K562 (cell line): Measurements from ENCODE around the gene SDR42E2. TPM values are rescaled to one million over a fixed set of nuclear protein-coding genes. Genes with fewer than 3 reads are reported as not detected.
A peak's percentile ranks its signal among the peaks of the same experiment; 100 is the strongest.

ENCODE experiments used
- BCOR ChIP-seq: fragments of 450-650 bp; IDR thresholded peaks from 2 replicates; pipeline ENCODE4 v1.6.1; 2016
- CCNT2 ChIP-seq: IDR thresholded peaks from 2 replicates; pipeline ENCODE4 v1.6.1; 2011; ENCODE audit warnings: borderline replicate concordance, low read depth, mild to moderate bottlenecking, moderate library complexity, mixed read lengths, low read length; ENCODE audit not compliant: insufficient read length; ENCODE audit errors: extremely low read depth
- HSF4 ChIP-seq: fragments of 250-450 bp; sonication (Bioruptor Pico); IDR thresholded peaks from 2 replicates; pipeline ENCODE4 v2.1.2; 2022; ENCODE audit warnings: mild to moderate bottlenecking, moderate library complexity, borderline replicate concordance
- JUND ChIP-seq, 2 experiments: IDR thresholded peaks; 2 replicates in 1 of 2; 3 replicates in 1 of 2; pipeline ENCODE4 v1.6.1; 2011; ENCODE audit warnings: borderline replicate concordance in 2 of 2, low read depth in 2 of 2, low read length in 2 of 2, improper control_type of control experiment in 1 of 2, missing biosample characterization in 1 of 2, missing genetic modification characterization in 1 of 2, missing genetic modification reagents in 1 of 2
- MXI1 ChIP-seq: IDR thresholded peaks from 2 replicates; pipeline ENCODE4 v1.6.1; 2011; ENCODE audit warnings: low read depth, mild to moderate bottlenecking, improper control_type of control experiment, low read length
- RB1 ChIP-seq: fragments of 450-650 bp; IDR thresholded peaks from 2 replicates; pipeline ENCODE4 v1.6.1; 2017; ENCODE audit warnings: low read depth, mild to moderate bottlenecking
- RBM25 ChIP-seq: fragments of 200-400 bp; formaldehyde crosslinking; IDR thresholded peaks from 2 replicates; pipeline ENCODE4 v1.6.1; 2018; ENCODE audit warnings: low read length, low read depth, moderate library complexity; ENCODE audit not compliant: severe bottlenecking
- RNF2 ChIP-seq: sonication (generic); IDR thresholded peaks from 2 replicates; pipeline ENCODE4 v1.6.1; 2016
- SMAD4 ChIP-seq: fragments of 250-450 bp; sonication (Bioruptor Pico); conservative IDR thresholded peaks from 2 replicates; pipeline ENCODE4 v1.8.0; 2021; ENCODE audit warnings: inconsistent platforms, mild to moderate bottlenecking, moderate library complexity
- SP1 ChIP-seq: sonication (generic); formaldehyde crosslinking; IDR thresholded peaks from 2 replicates; pipeline ENCODE4 v1.8.1; 2022; ENCODE audit warnings: mild to moderate bottlenecking, missing genetic modification reagents
- ZBTB7A ChIP-seq: IDR thresholded peaks from 2 replicates; pipeline ENCODE4 v1.6.1; 2011; ENCODE audit warnings: low read depth, mild to moderate bottlenecking, low read length, moderate library complexity, borderline replicate concordance; ENCODE audit not compliant: control insufficient read depth
- ZNF263 ChIP-seq: sonication (generic); formaldehyde crosslinking; IDR thresholded peaks from 2 replicates; pipeline ENCODE4 v1.8.0; 2022; ENCODE audit warnings: mild to moderate bottlenecking, missing genetic modification reagents, borderline replicate concordance
- polyA plus RNA-seq, 8 experiments: library from polyadenylated mRNA; depleted of rRNA in 4 of 8; stranded (reverse) in 5 of 8; unstranded in 3 of 8; fragments of >200 nt; fragmentation: Nextera tagmentation in 2 of 8; fragmentation: Illumina TruSeq in 1 of 8; extraction: Ambion mirVana in 2 of 8; extraction: Trizol in 1 of 8; gene quantifications; 2 replicates each; pipeline versions ENCODE4 v1.2.1 to v1.2.3, GENCODE V29; 2011 to 2014; ENCODE audit warnings: inconsistent platforms in 1 of 8, missing spikeins in 1 of 8
- total RNA-seq, 7 experiments: library from RNA; depleted of rRNA in 6 of 7; stranded (reverse); fragments of >200 nt in 6 of 7; fragmentation: Illumina TruSeq in 2 of 7; extraction: Trizol in 2 of 7; gene quantifications; 2 replicates each; pipeline versions ENCODE4 v1.2.1 to v1.2.3, GENCODE V29; 2011 to 2021; ENCODE audit warnings: low replicate concordance in 1 of 7
- TF ChIP-seq, protein P1 (sequence below), 2 experiments: fragments of 450-650 bp; IDR thresholded peaks; 2 replicates each; pipeline ENCODE4 v1.6.1; 2018; ENCODE audit warnings: mild to moderate bottlenecking in 2 of 2, low read depth in 1 of 2; ENCODE audit not compliant: partially characterized antibody in 2 of 2
- TF ChIP-seq, protein P2 (sequence below): IDR thresholded peaks from 3 replicates; pipeline ENCODE4 v1.6.1; 2011; ENCODE audit warnings: borderline replicate concordance, mild to moderate bottlenecking, moderate library complexity; ENCODE audit not compliant: insufficient read length; ENCODE audit errors: extremely low read depth

SDR42E2 gene
- total and polyA plus RNA-seq, 9 of the 15 experiments (the other 6 are each of a cell fraction or from before 2014, with no cell fraction given), result 0.03 to 0.07 (median 0.04) TPM; not detected in 4

DNA sequence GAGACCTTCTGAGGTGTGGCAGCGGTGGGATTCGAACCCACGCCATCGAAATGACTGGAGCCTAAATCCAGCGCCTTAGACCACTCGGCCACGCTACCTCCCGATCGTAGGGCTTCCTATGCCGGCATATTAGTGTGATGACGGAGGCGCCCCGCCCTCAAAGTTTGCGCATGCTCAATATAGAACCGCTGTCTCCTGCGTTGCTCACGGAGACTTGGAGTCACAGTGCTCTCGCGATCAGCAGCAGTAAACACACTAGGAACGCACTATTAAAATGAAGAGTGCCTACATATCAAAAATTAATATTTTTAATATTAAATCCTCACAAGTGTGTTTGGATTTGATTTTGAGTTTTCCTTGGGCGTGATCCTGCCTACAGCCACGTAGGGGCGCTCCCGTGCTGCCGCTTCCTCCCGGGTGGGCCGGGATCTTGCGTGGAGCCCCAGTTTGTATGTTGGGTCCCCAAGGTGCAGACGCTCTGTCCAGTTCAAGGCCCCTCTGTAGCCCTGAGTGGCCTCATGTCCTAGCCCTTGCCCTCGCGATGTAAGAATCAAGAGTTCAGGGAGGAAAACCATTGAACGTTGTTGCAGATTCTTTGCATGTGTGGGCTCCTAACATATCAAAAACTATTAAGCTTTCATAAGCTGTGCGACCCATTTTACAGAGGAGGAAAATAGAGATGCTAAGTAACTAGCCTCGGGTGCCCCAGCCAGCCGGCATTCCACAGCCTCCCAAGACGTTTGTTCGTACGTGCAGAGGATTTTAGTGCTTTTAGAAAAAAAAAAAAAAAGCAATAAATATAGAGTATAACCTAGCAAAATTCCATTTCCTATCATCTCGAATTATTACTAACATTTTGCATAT, 33.6 kb downstream of the SDR42E2 start (continued):
- TF ChIP-seq, protein P1, sequence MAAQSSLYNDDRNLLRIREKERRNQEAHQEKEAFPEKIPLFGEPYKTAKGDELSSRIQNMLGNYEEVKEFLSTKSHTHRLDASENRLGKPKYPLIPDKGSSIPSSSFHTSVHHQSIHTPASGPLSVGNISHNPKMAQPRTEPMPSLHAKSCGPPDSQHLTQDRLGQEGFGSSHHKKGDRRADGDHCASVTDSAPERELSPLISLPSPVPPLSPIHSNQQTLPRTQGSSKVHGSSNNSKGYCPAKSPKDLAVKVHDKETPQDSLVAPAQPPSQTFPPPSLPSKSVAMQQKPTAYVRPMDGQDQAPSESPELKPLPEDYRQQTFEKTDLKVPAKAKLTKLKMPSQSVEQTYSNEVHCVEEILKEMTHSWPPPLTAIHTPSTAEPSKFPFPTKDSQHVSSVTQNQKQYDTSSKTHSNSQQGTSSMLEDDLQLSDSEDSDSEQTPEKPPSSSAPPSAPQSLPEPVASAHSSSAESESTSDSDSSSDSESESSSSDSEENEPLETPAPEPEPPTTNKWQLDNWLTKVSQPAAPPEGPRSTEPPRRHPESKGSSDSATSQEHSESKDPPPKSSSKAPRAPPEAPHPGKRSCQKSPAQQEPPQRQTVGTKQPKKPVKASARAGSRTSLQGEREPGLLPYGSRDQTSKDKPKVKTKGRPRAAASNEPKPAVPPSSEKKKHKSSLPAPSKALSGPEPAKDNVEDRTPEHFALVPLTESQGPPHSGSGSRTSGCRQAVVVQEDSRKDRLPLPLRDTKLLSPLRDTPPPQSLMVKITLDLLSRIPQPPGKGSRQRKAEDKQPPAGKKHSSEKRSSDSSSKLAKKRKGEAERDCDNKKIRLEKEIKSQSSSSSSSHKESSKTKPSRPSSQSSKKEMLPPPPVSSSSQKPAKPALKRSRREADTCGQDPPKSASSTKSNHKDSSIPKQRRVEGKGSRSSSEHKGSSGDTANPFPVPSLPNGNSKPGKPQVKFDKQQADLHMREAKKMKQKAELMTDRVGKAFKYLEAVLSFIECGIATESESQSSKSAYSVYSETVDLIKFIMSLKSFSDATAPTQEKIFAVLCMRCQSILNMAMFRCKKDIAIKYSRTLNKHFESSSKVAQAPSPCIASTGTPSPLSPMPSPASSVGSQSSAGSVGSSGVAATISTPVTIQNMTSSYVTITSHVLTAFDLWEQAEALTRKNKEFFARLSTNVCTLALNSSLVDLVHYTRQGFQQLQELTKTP (IDR thresholded peaks at IDR 0.05; ENCODE audit: low read depth in 1 of 2, partially characterized antibody in 2 of 2), result peak in 1 of 2 experiments; percentile 57
- peak; percentile 89 for TF ChIP-seq RBM25
- peak; percentile 55 for TF ChIP-seq JUND (IDR thresholded peaks at IDR 0.05; ENCODE audit: borderline replicate concordance, low read depth, low read length)
- peak; percentile 22; the same call in 1 of the 3 replicates for TF ChIP-seq JUND (tag; IDR thresholded peaks at IDR 0.05; ENCODE audit: borderline replicate concordance, low read depth, low read length)
- TF ChIP-seq SMAD4 (CRISPR knock-in tag), result peak; percentile 35; the same call in 1 of the 2 replicates
- TF ChIP-seq RNF2, result 0 out of 2 replicates have a peak, but pooled peaks have one; percentile 66
- peak; percentile 27; the same call in 1 of the 2 replicates for TF ChIP-seq ZBTB7A
- peak; percentile 80 for TF ChIP-seq BCOR
- 0 out of 2 replicates have a peak, but pooled peaks have one; percentile 32 for TF ChIP-seq MXI1
- 0 out of 2 replicates have a peak, but pooled peaks have one; percentile 27 for TF ChIP-seq HSF4 (CRISPR knock-in tag)
- TF ChIP-seq ZNF263, result peak; percentile 60; the same call in 1 of the 2 replicates
- TF ChIP-seq SP1, result peak; percentile 98
- TF ChIP-seq, protein P2, sequence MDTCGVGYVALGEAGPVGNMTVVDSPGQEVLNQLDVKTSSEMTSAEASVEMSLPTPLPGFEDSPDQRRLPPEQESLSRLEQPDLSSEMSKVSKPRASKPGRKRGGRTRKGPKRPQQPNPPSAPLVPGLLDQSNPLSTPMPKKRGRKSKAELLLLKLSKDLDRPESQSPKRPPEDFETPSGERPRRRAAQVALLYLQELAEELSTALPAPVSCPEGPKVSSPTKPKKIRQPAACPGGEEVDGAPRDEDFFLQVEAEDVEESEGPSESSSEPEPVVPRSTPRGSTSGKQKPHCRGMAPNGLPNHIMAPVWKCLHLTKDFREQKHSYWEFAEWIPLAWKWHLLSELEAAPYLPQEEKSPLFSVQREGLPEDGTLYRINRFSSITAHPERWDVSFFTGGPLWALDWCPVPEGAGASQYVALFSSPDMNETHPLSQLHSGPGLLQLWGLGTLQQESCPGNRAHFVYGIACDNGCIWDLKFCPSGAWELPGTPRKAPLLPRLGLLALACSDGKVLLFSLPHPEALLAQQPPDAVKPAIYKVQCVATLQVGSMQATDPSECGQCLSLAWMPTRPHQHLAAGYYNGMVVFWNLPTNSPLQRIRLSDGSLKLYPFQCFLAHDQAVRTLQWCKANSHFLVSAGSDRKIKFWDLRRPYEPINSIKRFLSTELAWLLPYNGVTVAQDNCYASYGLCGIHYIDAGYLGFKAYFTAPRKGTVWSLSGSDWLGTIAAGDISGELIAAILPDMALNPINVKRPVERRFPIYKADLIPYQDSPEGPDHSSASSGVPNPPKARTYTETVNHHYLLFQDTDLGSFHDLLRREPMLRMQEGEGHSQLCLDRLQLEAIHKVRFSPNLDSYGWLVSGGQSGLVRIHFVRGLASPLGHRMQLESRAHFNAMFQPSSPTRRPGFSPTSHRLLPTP, result peak; percentile 90
- no peak for TF ChIP-seq CCNT2
- peak; percentile 91 for TF ChIP-seq RB1
